NCI-H2196 (cell line): ENCODE measurements around the gene EEIG2.
A peak's percentile ranks its signal among the peaks of the same experiment; 100 is the strongest.
"Not testable (repeated sequence)": the region's sequence is repeated elsewhere in the genome, so short reads cannot be mapped to it uniquely, and the experiment has no call there.

Experiments
- DNase-seq: peaks from one replicate; lab custom pipeline; 2025; ENCODE audit not compliant: unreplicated experiment; lab: John Stamatoyannopoulos, UW

Gene EEIG2

GRCh38 chr1:108541861-108542260 lies 18.0 kb upstream of the EEIG2 start:
- DNase-seq: no peak

- DNase-seq: not testable (repeated sequence)
Measured at GRCh38 chr1:108547493-108547892, 12.4 kb upstream of the EEIG2 start.

- no peak for DNase-seq
Measured at GRCh38 chr1:108551137-108551862, 8.6 kb upstream of the EEIG2 start.

- no peak for DNase-seq
Measured at GRCh38 chr1:108553905-108554304, 6.0 kb upstream of the EEIG2 start.

GRCh38 chr1:108554682-108555427 lies 5.0 kb upstream of the EEIG2 start:
- DNase-seq: no peak

- DNase-seq: no peak
Measured at GRCh38 chr1:108556066-108556465, 3.8 kb upstream of the EEIG2 start.

GRCh38 chr1:108556499-108556898 lies 3.4 kb upstream of the EEIG2 start:
- DNase-seq: no peak

- no peak for DNase-seq
Measured at GRCh38 chr1:108557296-108557695, 2.6 kb upstream of the EEIG2 start.

- no peak for DNase-seq
Measured at GRCh38 chr1:108560189-108560873, 431 bp downstream of the EEIG2 start.

- DNase-seq: peak; percentile 42
Measured at GRCh38 chr1:108560874-108561459, 1.1 kb downstream of the EEIG2 start.

- DNase-seq: peak; percentile 47
Measured at GRCh38 chr1:108561689-108562326, 1.9 kb downstream of the EEIG2 start.

- no peak for DNase-seq
Measured at GRCh38 chr1:108563808-108564207, 3.9 kb downstream of the EEIG2 start.

GRCh38 chr1:108565081-108565480 lies 5.2 kb downstream of the EEIG2 start:
- DNase-seq: no peak

- no peak for DNase-seq
Measured at GRCh38 chr1:108565512-108565911, 5.6 kb downstream of the EEIG2 start.

- no peak for DNase-seq
Measured at GRCh38 chr1:108568589-108568988, 8.7 kb downstream of the EEIG2 start.

- DNase-seq: no peak
Measured at GRCh38 chr1:108569097-108569728, 9.3 kb downstream of the EEIG2 start.

- no peak for DNase-seq
Measured at GRCh38 chr1:108570128-108570527, 10.2 kb downstream of the EEIG2 start.

- no peak for DNase-seq
Measured at GRCh38 chr1:108570998-108571401, 11.1 kb downstream of the EEIG2 start.

- no peak for DNase-seq
Measured at GRCh38 chr1:108572182-108572581, 12.3 kb downstream of the EEIG2 start.

GRCh38 chr1:108573183-108573582 lies 13.3 kb downstream of the EEIG2 start:
- DNase-seq: no peak

- no peak for DNase-seq
Measured at GRCh38 chr1:108574008-108574407, 14.1 kb downstream of the EEIG2 start.
